ENCODE data around the gene CSNK1G3. TPM values are rescaled to one million over a fixed set of nuclear protein-coding genes. Genes with fewer than 3 reads are reported as not detected.
A peak's percentile ranks its signal among the peaks of the same experiment; 100 is the strongest.

CSNK1G3 gene
- total RNA-seq, 1 donor = 91.2 TPM

DNA sequence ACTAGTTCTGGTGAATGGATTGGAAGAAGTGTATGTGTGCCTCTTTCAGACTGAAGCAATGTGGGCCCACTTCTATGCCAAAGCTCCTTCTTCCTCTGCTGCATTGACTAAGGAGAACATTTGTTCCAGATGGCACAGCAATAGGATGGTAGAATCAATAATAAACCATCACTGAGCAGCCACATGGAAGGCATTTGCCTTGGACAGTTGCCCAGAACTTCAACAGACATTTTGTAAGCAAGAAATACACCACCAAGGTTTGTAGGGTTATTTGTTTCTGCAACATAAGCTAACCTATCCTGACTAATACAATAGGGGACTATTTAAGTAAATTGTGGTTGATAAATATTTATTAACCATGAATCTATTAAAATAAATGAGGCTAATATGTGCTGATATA, 37.7 kb upstream of the CSNK1G3 start:
- Histone ChIP-seq H3K4me3 (ENCODE audit: insufficient read depth, low read length) (no peak overlapping the region), H3K9me3 (ENCODE audit: low read depth, low read length) (no peaks in the 10 kb centered on the region), H3K27ac (ENCODE audit: low read depth, low read length) (no peak overlapping the region), H3K79me2 (ENCODE audit: insufficient read depth, low read length) (no peaks in the 10 kb centered on the region), H3K4me1 (ENCODE audit: insufficient read depth, low read length) (no peaks in the 10 kb centered on the region), H3K36me3 (ENCODE audit: insufficient read depth, low read length) (no peaks in the 10 kb centered on the region), H3K4me2 (ENCODE audit: insufficient read depth, low read length) (no peak overlapping the region), H3K27me3 (ENCODE audit: insufficient read depth, low read length) (no peaks in the 10 kb centered on the region), H2AFZ (ENCODE audit: low read length) (no peak overlapping the region), H4K20me1 (ENCODE audit: insufficient read depth, low read length) (no peaks in the 10 kb centered on the region)
- TF ChIP-seq, protein P1, sequence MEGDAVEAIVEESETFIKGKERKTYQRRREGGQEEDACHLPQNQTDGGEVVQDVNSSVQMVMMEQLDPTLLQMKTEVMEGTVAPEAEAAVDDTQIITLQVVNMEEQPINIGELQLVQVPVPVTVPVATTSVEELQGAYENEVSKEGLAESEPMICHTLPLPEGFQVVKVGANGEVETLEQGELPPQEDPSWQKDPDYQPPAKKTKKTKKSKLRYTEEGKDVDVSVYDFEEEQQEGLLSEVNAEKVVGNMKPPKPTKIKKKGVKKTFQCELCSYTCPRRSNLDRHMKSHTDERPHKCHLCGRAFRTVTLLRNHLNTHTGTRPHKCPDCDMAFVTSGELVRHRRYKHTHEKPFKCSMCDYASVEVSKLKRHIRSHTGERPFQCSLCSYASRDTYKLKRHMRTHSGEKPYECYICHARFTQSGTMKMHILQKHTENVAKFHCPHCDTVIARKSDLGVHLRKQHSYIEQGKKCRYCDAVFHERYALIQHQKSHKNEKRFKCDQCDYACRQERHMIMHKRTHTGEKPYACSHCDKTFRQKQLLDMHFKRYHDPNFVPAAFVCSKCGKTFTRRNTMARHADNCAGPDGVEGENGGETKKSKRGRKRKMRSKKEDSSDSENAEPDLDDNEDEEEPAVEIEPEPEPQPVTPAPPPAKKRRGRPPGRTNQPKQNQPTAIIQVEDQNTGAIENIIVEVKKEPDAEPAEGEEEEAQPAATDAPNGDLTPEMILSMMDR (IDR thresholded peaks at IDR 0.05; ENCODE audit: extremely low read depth, low read depth, low read length) = no peak
- no peak for DNase-seq (ENCODE audit: insufficient read length, low spot score, missing footprints)

DNA sequence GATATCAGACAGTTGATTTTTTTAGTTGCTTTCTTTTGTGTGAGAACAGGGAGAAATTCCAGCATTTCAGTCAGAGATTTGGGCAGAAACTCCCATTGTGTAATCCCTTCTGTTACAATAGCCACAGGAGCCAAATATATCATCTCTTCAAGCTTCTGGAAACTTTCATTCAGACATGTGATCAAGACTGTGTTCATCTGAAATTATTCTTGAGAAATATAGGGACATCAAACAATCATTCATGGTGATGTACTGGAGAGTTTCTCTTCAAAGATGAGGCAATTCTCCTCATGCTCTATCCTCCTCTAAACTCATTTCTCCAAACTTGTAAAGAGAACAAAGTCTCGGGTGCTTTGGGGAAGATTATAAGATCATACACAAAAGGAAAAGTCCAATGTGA, 35.2 kb upstream of the CSNK1G3 start:
- no peak overlapping the region for H3K4me2 ChIP-seq (ENCODE audit: insufficient read depth, low read length)
- H3K9me3 ChIP-seq (ENCODE audit: low read depth, low read length) = no peaks in the 10 kb centered on the region
- H3K27me3 ChIP-seq (ENCODE audit: insufficient read depth, low read length) = no peaks in the 10 kb centered on the region
- H3K4me3 ChIP-seq (ENCODE audit: insufficient read depth, low read length) = no peak overlapping the region
- no peak for DNase-seq (ENCODE audit: insufficient read length, low spot score, missing footprints)
- no peaks in the 10 kb centered on the region for H3K79me2 ChIP-seq (ENCODE audit: insufficient read depth, low read length)
- no peak overlapping the region for H2AFZ ChIP-seq (ENCODE audit: low read length)
- H3K4me1 ChIP-seq (ENCODE audit: insufficient read depth, low read length) = no peaks in the 10 kb centered on the region
- no peaks in the 10 kb centered on the region for H4K20me1 ChIP-seq (ENCODE audit: insufficient read depth, low read length)
- no peaks in the 10 kb centered on the region for H3K36me3 ChIP-seq (ENCODE audit: insufficient read depth, low read length)
- TF ChIP-seq, protein P1 (IDR thresholded peaks at IDR 0.05; ENCODE audit: extremely low read depth, low read depth, low read length) = no peak
- H3K27ac ChIP-seq (ENCODE audit: low read depth, low read length) = no peak overlapping the region

DNA sequence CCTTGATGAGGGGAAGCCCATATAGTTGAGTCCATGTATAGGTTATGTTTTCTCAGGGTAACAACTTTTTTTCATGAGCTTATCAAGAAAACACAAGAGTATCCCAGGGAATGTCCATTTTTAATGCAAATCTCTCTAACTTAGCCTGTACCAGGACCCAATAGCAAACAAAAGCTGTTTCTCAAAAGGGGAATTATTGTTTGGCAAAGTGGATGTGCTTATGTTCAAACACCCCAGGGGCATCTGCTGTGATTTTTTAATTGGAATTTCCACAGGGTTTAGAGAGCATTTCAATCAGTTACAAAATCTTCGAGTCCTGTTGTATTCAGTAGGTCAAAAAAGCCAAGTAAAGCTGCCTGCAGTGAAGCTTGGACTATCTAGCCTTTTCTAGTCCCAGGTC, 33.4 kb upstream of the CSNK1G3 start:
- no peak overlapping the region for H3K4me3 ChIP-seq (ENCODE audit: insufficient read depth, low read length)
- no peaks in the 10 kb centered on the region for H3K36me3 ChIP-seq (ENCODE audit: insufficient read depth, low read length)
- no peaks in the 10 kb centered on the region for H3K9me3 ChIP-seq (ENCODE audit: low read depth, low read length)
- TF ChIP-seq, protein P1 (IDR thresholded peaks at IDR 0.05; ENCODE audit: extremely low read depth, low read depth, low read length) = no peak
- no peak overlapping the region for H3K27ac ChIP-seq (ENCODE audit: low read depth, low read length)
- H3K4me1 ChIP-seq (ENCODE audit: insufficient read depth, low read length) = peaks cover 5% of the 10 kb centered on the region
- H4K20me1 ChIP-seq (ENCODE audit: insufficient read depth, low read length) = no peaks in the 10 kb centered on the region
- no peak overlapping the region for H2AFZ ChIP-seq (ENCODE audit: low read length)
- no peaks in the 10 kb centered on the region for H3K27me3 ChIP-seq (ENCODE audit: insufficient read depth, low read length)
- no peak for DNase-seq (ENCODE audit: insufficient read length, low spot score, missing footprints)
- no peaks in the 10 kb centered on the region for H3K79me2 ChIP-seq (ENCODE audit: insufficient read depth, low read length)
- no peak overlapping the region for H3K4me2 ChIP-seq (ENCODE audit: insufficient read depth, low read length)

DNA sequence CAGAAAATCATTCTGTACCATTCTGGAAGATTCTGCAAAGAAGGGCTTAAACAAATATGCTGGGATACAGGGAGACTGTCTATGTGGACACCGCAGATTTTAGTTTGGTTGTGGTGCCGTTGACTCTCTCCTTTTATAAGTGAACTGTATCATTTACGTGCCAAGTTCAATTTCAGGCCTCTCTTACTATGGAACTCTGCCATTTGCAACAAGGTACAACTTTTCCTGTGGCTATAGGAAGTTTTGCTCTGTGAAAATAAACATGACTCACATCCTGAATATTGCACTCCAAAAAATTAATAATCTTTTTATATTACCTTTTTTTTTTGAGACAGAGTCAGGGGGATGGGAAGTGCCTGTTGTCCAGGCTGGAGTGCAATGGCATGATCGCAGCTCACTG, 29.7 kb upstream of the CSNK1G3 start:
- Histone ChIP-seq H3K27me3 (ENCODE audit: insufficient read depth, low read length) (no peaks in the 10 kb centered on the region), H3K4me2 (ENCODE audit: insufficient read depth, low read length) (peak overlapping the region; percentile 24), H3K27ac (ENCODE audit: low read depth, low read length) (no peak overlapping the region), H2AFZ (ENCODE audit: low read length) (no peak overlapping the region), H3K36me3 (ENCODE audit: insufficient read depth, low read length) (no peaks in the 10 kb centered on the region), H3K4me1 (ENCODE audit: insufficient read depth, low read length) (peaks cover 12% of the 10 kb centered on the region), H3K9me3 (ENCODE audit: low read depth, low read length) (no peaks in the 10 kb centered on the region), H3K4me3 (ENCODE audit: insufficient read depth, low read length) (no peak overlapping the region), H4K20me1 (ENCODE audit: insufficient read depth, low read length) (no peaks in the 10 kb centered on the region), H3K79me2 (ENCODE audit: insufficient read depth, low read length) (no peaks in the 10 kb centered on the region)
- DNase-seq (ENCODE audit: insufficient read length, low spot score, missing footprints) = no peak
- TF ChIP-seq, protein P1 (IDR thresholded peaks at IDR 0.05; ENCODE audit: extremely low read depth, low read depth, low read length) = no peak
